HG03354 (cell line): ENCODE results near the gene ASB4.
"Not testable (repeated sequence)": the region's sequence is repeated elsewhere in the genome, so short reads cannot be mapped to it uniquely, and the experiment has no call there.

ENCODE experiments used
- ATAC-seq: cut with Tn5 transposase; IDR thresholded peaks from one replicate; pipeline ENCODE4 v1.9.1; 2021; ENCODE audit warnings: mild to moderate bottlenecking; ENCODE audit not compliant: unreplicated experiment, poor library complexity, severe bottlenecking

Gene ASB4

DNA sequence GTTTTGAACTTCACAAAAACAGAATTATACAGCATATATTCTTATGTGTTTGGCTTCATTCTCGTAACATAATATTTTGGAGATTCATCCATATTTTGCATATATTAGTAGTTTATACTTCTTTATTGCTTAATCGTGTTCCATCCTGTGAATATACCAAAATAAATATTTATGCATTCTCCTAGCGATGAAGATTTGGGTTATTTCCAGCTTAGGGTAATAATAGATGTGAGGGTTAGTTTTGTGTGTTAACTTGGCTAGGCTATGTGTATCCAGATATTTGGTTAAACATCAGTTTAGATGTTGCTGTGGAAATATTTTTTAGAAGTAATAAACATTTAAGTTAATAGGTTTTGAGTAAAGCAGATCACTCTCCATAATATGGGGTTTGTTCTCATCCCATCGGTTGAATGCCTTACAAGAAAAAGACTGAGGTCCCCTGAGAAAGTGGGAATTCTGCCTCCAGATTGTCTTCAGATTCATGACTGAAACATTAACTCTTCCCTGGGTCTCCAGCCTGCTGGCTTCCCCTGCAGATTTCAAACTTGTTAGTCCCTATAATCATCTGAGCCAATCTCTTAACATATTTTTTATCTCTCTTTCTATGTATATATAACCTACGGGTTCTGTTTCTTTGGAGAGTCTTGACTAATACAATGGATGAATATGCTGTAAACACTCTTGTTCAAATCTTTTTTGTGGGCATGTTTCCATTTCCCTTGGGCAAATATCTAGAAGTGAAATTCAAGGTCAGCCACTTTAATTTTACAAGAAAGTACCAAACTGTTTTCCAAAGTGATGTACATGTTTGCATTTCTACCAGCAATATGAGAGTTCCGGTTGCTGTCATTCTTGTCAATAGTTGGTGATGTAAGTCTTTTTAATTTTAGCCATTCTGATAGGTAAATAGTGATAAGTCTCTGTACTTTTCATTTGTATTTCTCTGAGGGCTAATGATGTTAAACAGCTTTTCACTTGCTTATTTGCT is 61.9 kb downstream of the ASB4 start:
- no peak for ATAC-seq

DNA sequence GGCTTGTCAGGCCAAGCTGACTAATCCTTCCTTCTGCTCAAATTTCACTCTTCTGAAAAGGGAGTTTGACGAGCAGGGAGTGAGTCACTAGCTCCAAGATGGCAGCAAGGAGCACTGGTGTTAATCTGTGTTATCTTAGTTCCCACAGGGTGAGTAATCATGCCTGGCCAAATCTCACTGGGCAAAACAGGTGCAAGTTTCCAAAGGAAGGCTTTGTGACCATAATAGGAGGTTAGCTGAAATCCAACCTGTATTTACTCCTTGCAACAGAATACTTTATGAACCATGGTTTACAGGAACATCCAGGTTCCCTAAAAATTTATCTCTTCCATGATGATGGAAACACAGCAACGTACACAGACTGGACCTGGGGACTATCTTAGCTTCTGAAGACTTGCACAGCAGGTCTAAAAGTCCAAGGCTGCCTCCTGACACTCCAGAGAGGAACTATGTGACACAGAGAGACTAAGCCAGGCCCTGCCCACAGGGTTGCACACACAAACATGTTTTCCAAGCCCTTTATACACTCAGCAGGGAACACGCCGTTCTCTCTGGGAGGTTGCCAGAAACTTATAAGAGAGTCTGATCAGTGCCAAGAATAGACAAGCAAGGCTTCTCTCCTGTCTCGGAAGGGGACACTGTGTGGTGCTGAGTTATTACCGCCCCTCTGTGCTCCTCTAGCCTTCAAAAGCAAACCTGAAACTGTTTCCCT is 64.2 kb downstream of the ASB4 start:
- no peak for ATAC-seq

DNA sequence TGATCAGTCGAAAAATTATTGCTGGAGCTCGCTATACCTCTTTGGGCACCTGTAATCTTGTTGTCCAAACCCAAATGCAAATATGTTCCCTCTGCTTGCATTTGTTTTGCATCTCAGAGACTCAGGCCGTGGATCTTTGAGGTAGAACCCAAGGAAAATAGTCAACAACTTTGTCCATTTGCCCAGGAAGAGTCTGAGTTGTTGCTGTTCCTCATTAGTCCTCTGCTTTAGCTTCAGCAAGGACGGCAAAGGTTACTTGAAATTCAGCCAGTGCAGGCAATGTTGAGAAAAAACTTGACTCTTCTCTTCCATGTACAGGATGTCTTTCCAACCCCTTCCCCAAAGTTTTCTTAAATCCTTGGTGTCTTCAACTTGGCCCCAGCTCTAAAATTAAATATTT is 64.8 kb downstream of the ASB4 start:
- no peak for ATAC-seq

DNA sequence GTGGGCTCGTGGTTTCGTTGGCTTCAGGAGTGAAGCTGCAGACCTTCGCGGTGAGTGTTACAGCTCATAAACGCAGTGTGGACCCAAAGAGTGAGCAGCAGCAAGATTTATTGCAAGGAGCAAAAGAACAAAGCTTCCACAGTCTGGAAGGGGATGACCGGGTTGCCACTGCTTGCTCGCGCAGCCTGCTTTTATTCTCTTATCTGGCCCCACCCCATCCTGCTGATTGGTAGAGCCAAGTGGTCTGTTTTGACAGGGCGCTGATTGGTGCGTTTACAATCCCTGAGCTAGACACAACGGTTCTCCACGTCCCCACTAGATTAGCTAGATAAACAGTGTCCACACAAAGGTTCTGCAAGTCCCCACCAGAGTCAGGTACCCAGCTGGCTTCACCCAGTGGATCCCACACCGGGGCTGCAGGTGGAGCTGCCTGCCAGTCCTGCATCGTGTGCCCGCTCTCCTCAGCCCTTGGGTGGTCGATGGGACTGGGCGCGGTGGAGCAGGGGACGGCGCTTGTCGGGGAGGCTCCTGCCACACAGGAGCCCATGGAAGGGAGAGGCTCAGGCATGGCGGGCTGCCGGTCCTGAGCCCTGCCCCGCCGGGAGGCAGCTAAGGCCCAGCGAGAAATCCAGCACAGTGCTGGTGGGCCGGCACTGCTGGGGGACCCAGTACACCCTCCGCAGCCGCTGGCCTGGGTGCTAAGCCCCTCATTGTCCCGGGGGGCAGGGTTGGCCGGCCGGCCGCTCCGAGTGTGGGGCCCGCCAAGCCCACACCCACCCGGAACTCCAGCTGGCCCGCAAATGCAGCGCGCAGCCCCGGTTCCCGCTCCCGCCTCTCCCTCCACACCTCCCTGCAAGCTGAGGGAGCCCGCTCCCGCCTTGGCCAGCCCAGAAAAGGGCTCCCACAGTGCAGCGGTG is 66.5 kb downstream of the ASB4 start:
- ATAC-seq = not testable (repeated sequence)

DNA sequence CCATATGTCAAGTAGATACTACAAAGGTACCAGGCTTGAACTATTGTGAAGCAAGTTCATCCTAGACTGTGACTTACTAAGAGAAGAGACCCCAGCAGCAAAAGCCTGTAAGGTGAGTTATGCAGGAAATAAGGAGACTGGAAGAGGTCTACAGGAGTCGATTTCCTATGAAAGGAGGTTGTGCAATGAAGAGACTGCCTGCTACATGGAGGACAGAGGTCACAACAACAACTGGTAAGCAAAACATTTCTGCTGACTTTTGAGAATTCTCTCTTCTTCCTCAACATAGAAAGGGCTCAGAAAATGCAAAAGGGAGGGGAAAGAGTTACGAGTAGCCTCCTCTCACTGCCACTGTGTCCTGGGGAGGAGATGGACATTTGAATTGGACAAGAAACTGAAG is 68.2 kb downstream of the ASB4 start:
- ATAC-seq = no peak

DNA sequence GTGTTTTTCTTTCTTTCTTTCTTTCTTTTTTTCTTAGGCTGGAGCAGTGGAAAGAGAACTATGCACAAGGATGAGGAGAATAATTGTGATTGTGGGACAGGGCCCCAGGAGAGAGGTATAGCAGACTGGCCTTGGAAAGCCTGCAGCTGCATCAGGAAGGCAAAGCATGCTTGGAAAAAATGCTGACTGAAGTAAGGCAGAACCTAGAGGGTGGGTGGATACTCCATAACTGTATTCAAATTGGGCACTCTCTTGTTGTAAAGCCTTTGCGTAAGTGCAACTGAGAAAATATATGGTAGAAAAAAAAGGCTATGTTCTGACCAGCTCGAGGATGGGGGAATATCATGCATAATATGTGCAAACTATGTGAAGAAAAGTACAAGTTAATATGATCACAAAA is 71.0 kb downstream of the ASB4 start:
- no peak for ATAC-seq

DNA sequence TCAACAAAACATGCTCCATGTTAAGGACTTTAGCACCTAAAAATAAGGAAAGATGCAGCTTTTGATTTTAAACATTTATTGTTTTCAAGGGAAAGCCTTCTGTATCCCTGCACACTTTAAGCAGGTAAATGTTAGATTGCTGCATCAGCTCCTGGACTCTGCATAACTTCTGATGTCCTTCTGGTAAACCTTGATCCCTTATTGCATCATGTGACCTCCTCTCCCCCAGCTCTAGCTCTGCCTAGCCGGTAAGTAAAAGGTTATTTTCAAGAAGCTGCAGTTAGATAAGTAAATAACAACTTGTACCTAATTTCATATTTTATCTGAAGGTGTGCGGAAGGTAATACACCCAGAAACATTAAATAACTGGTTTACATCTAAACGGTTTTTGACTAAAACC is 73.1 kb downstream of the ASB4 start:
- ATAC-seq = no peak

DNA sequence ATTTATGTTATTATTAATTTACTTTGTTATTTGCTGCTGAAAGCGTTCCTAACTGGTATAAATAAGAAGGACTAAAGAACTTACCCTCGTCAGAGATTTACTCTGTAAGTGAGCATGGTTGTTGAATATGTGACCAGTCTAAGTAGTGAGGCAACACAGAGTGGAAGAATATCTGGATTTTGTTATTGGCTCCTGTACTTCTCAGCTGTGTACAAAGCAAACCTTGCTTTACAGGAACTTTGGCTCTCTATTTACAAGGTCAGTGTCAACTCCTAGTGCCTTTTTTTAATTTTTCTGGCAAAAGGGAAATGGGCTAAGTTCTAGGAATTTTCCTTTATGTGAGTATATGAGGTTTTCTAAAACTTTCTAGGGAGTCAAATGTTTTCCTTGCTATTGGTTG is 74.9 kb downstream of the ASB4 start:
- no peak for ATAC-seq

DNA sequence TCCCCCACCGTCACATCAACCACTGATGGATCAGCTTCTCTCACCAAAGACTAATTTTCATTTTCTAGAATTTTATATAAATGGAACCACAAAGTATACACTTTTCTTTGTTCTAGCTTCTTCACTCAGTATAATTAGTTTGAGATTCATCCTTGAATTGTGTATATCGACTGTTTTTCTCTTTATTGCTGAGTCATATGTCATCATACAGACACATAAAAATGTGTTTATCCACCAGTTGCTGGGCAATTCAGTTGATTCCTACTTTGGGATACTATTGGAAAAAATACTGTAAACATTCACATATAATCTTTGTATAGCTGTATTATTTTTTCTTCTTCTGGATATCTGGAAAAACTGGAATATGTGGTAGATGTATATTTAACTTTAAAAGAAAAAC is 84.0 kb downstream of the ASB4 start:
- no peak for ATAC-seq

DNA sequence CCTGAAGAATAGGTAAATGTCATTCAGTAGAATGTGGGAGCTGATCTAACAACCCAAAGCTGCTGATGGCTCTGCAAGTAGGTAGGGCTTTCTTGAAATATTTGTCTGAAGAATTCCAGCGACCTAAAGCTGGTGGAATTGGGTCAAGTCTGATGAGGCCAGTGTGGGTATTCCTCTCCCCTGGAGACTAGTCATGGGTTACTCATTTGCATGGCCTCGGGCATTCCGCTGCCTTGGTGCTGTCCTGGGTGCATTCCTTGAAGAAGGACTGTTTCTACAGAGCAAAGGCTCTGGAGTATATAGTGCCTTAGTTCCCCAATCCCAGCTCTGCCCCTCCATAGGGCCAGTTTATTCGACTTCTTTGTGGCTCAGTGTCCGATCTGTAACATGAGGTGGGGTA is 91.4 kb downstream of the ASB4 start:
- no peak for ATAC-seq

DNA sequence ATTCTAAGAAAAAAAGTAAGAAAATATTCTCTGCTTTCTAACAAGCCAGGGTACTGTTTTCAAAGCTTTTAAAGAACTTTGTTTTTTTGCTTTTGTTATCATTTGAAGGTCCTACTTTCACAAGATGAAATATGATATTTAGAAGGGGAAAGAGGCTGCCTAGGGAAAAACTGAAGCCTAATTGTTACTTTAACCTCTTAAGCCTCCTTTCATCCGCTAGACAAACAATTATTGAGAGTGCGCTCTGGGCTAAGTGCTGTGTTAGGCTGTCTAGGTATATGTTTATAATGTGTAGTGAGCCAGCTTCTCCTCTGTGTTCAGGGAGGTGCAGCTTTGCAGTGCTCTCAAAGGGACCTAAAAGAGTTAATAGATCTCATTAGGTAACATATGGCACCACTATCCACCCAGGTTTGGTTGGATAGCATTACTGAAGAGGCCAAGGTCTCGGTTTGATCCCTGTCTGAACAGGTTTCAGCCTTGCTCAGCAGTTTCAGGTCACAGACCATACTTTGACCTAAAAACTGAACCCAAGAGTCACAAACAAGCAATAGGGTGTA is 92.6 kb downstream of the ASB4 start:
- ATAC-seq = no peak

DNA sequence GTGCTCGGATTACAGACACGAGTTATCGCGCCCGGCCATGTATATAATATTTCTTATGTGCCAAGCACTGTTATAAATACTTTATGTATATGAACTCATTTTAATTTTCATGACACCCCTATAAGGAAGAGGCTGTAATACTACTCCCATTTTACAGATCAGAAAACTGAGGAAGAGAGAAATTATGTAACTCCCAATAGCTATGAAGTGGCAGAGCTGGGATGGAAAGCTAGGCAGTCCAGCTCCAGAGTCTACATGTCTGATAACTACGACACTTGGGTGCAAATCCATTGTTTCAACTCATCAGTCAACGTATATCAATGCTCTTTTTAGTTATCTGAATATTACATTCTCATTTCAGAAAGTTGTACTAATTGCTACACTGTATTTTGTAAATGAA is 93.6 kb downstream of the ASB4 start:
- ATAC-seq = no peak

DNA sequence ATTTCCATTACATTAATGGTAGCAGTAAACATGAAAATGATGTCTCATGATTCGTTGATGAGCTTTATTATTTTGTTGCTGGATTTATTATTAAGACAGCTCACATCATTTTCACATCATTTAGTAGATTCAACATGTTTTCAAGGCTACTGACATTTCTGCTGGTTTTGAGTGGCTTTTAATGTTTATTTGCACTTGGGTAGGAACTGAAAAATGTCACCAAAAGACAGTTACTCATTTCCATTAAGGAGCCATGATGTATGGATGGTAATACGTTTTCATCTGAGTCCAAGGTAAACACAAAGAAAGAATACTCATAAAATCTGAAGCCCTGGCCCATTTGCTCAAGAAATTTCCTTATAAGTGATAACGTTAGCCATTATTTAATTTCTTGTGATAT is 95.7 kb downstream of the ASB4 start:
- ATAC-seq = no peak

DNA sequence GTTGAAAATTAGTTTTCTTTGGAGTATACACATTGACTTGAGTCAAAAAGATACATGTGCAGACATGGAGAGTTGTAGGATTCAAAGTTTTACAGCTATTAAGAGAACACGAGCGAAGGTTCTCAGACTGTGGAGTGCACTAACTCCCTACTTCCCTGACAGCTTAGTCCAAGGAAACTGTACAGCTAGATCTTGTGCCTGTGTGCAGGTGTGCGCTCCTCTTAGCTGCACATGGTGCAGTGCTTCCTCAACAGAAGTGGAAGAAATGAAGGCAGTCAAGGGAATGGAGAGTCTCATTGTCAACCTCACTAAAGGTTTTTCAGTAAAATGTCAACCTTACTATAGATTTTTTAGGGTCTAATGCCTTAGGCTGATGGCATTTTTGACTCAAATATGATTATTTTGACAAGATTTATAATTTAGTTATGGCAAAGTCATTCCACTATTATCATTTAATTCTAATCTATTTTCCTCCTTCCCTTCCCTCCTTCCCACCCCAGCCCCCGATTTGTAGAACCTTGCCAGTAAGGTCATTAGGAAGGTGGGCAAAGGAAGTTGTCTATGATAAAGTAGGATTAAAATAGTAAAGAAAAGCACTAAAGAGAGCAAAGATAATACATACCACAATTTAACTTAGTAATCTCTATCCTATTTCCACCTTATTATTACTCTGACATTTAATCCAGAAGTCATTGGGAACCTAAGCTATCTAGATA is 97.0 kb downstream of the ASB4 start:
- no peak for ATAC-seq

DNA sequence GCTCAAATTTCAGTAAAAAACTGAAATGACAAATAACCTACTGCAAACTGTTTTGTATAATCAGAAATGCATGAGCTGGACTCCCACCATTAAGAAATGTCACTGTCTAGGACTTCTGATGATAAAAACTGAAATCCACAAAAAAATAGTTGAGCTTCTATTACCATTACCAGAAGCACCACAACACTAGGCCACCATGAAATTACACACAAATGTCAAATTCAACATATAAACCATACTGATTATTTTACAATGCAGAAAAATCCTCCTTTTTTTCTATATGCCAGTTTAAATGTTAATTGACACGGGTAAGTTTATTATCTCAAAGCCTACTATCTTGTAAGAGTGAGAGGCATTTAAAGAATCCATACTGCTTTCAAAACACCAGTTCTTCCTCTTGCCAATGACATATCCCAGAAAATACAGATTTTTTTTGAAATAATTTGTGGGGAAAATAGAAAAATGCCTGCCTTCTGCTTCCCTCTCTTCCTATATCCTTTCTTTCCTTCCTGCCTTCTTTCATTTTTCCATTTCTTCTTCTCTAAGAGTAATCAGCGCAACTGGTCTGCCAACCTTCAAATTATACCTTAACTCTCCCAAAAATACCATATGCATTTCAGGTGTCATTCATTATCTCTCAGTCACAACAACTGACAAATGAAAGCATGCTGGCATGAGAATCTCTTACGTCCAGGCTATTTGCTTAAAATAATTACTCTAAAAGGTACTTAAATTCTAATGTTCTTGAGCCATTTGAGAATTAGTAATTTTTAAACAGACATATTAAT is 98.3 kb downstream of the ASB4 start:
- ATAC-seq = no peak

DNA sequence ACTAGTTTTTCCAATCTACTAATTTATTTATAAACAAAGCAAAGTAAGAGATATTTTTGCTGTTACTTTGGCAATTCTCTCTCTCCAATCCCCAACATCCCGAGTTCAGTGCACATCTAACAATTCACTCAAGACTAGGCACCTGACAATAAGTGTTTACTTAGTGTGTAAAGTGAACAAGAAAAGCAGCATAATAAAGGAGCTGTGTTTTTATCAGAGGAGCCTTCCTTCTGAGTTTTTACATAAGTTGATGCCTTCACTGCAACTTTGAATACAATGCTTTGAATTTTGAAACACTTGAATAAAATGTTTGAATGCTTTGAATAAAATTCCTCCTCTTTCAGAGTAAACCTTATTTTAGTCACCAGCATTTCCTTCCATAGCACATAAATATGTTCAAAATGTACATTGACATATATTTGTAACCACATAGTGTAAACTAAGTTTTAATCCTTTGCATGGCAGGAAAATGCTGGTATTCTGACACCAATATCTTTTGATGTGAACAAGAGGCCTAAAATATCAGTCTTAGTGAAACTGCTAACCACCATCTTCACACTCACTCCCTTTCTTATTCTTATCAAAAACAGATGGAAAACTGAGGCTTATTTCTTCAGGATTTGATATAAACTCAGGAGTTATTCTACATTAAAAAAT is 99.2 kb downstream of the ASB4 start:
- ATAC-seq = no peak

DNA sequence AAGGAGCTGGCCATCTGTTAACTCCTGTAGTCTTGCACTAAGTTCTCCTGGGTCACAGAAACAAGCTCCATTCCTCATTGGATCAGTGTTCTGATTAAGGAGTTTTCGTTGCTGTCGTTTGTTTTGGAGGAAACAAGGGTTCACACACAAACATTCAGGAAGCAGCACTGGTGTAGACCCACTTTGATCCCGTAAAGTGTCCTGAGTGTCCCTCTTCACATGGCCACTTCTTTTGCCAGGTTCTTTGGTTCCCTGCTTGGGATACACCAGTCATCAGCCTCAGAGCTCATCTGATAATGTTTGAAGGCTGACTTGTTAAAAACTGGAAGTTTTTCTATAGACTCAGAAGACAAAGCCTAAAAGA is 99.7 kb downstream of the ASB4 start:
- ATAC-seq = no peak

DNA sequence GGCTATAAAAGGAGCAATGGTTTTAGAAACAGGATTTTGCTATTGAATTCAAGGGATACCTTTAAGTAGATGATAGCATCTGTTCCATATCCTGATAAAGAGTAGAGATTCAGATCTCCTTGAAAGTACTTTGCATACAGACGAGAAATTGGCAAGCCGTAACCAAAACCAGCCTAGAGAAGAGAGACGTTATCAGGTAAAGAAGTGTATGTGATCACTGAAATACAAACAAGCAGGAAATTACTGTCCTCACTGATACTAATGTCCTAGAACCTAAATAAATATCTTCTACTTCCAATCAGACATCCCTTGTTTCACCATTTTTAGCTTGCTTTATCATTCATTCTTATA is 101.2 kb downstream of the ASB4 start:
- no peak for ATAC-seq
